Measurements from ENCODE around the gene RIC8A. TPM values are rescaled to one million over a fixed set of nuclear protein-coding genes. Genes with fewer than 3 reads are reported as not detected.

Gene RIC8A
- total and polyA plus RNA-seq, 2 of the 13 experiments (the other 11 are each of a cell fraction or from before 2014, with no cell fraction given), result 62.1 to 63.8 TPM

GRCh38 chr11:221539-221938 is 14.0 kb downstream of the RIC8A start:
- in situ Hi-C loops (cut with HindIII; ENCODE audit: extremely low pct_ligation_motif_present, low pct_unique_long_range_greater_than_20kb), result no loop called here
- FAIRE-seq, result no peak
- TF ChIP-seq NCOA2 (CRISPR knock-in tag; IDR thresholded peaks at IDR 0.05), result no peak
- TF ChIP-seq MYC (CRISPR knock-in tag; IDR thresholded peaks at IDR 0.05; ENCODE audit: borderline replicate concordance), result no peak
- no peak for TF ChIP-seq MNT (IDR thresholded peaks at IDR 0.05)
- TF ChIP-seq TBP (CRISPR knock-in tag; IDR thresholded peaks at IDR 0.05), result no peak
- TF ChIP-seq NR0B2 (CRISPR knock-in tag; IDR thresholded peaks at IDR 0.05), result no peak
- no peak for TF ChIP-seq MTERF4 (CRISPR knock-in tag; IDR thresholded peaks at IDR 0.05)
- TF ChIP-seq ZNF609 (CRISPR knock-in tag; IDR thresholded peaks at IDR 0.05; ENCODE audit: borderline replicate concordance), result no peak
- TF ChIP-seq ZNF44 (CRISPR knock-in tag; IDR thresholded peaks at IDR 0.05), result no peak
- TF ChIP-seq KLF15 (CRISPR knock-in tag; IDR thresholded peaks at IDR 0.05; ENCODE audit: borderline replicate concordance), result no peak
- TF ChIP-seq ZNF230 (CRISPR knock-in tag; IDR thresholded peaks at IDR 0.05), result no peak
- TF ChIP-seq ZNF605 (CRISPR knock-in tag; IDR thresholded peaks at IDR 0.05), result no peak
- TF ChIP-seq FOXO4 (CRISPR knock-in tag; conservative IDR thresholded peaks at IDR 0.05), result no peak
- TF ChIP-seq STAT5B (CRISPR knock-in tag; IDR thresholded peaks at IDR 0.05), result no peak
- no peak for TF ChIP-seq XBP1 (CRISPR knock-in tag; IDR thresholded peaks at IDR 0.05)

More at GRCh38 chr11:221539-221938, 14.0 kb downstream of the RIC8A start:
- H3K27me3 ChIP-seq (ENCODE audit: control insufficient read depth in 1 of 2, insufficient read depth in 2 of 2, low read length in 2 of 2), result no peaks in the 10 kb centered on the region; a peak in 1 of 5 replicates
- no peak overlapping the region for H2AFZ ChIP-seq (ENCODE audit: low read length)
- no peak overlapping the region for H3K4me3 ChIP-seq (replicated peaks in 1 of 3; ENCODE audit: insufficient read depth in 1 of 3, low read depth in 2 of 3, low read length in 3 of 3)
- no peak for DNase-seq (ENCODE audit: low spot score)
- H3K4me2 ChIP-seq (ENCODE audit: low read depth, low read length), result no peak overlapping the region
- POLR2A ChIA-PET, result no interaction called here
- no peaks in the 10 kb centered on the region for H3K9me3 ChIP-seq (ENCODE audit: low read length)
- H3K79me2 ChIP-seq (ENCODE audit: insufficient read depth, low read length), result no peaks in the 10 kb centered on the region
- ATAC-seq, result no peak
- no peak overlapping the region for H3K9ac ChIP-seq (ENCODE audit: insufficient read depth, low read depth, low read length)
- intact Hi-C loops (cut with micrococcal nuclease; ENCODE audit: unreplicated experiment), result no loop called here
- H3K36me3 ChIP-seq (replicated peaks in 1 of 2; ENCODE audit: control insufficient read depth in 1 of 2, insufficient read depth in 2 of 2, low read length in 2 of 2), result peaks cover 3 to 12% of the 10 kb centered on the region in 2 experiments; a peak in 3 of 5 replicates
- 91% methylated on average over 7 of the region's 7 CpGs for WGBS (ENCODE audit: low lambda C conversion rate)
- CTCF ChIA-PET (ENCODE audit: low intra/inter-chr PET ratio, low total read pairs), result no interaction called here
- no peak overlapping the region for H3K27ac ChIP-seq (ENCODE audit: extremely low read length, insufficient read depth, low read length)
- peaks cover 11% of the 10 kb centered on the region for H3K4me1 ChIP-seq (ENCODE audit: insufficient read depth, low read length)
- no peaks in the 10 kb centered on the region for H4K20me1 ChIP-seq (ENCODE audit: insufficient read depth, low read length)
- BruUV-seq (replicated peaks), result no TSS peak
